Measurements from ENCODE around the gene KLHL22. TPM values are rescaled to one million over a fixed set of nuclear protein-coding genes. Genes with fewer than 3 reads are reported as not detected.
"Not testable (repeated sequence)": the region's sequence is repeated elsewhere in the genome, so short reads cannot be mapped to it uniquely, and the experiment has no call there.

KLHL22 gene
- polyA plus RNA-seq, 3 donors = 27.9 to 40.1 (median 35.8) TPM

DNA sequence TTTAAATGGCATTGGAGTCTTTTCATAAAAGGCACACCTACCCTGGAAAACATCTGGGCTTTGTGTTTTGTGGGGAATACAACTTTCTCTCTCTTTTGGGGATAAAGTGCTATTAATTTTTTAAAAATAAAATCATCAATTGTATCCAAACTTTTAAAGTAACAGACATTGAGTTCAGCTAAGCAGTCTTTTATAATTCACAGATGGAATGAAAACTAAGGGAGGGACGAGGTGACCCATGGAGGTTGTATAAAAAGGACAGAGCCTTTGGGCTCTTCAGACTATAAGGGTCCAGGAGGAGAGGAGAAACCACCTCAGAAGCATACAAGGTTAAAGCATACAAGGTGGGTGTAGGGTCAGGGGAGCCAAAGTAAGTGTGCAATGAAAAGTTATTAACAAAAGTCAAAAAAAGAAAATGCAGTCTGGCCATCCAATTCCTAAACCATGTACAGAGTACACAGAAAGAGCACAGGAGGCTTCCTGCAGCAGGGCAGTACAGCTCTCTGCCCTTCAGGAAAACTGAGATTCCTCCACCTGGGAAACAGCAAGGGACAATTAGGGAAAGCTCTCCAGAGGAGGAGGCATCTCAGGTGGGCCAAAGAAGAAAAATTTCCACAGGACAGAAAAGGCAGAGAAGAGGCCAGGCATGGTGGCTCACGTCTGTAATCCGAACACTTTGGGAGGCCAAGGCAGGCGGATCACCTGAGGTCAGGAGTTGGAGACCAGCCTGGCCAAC is 10.5 kb downstream of the KLHL22 start:
- no peak for DNase-seq (ENCODE audit: extremely low read depth in 1 of 11, low read depth in 9 of 11, low spot score in 4 of 11)

DNA sequence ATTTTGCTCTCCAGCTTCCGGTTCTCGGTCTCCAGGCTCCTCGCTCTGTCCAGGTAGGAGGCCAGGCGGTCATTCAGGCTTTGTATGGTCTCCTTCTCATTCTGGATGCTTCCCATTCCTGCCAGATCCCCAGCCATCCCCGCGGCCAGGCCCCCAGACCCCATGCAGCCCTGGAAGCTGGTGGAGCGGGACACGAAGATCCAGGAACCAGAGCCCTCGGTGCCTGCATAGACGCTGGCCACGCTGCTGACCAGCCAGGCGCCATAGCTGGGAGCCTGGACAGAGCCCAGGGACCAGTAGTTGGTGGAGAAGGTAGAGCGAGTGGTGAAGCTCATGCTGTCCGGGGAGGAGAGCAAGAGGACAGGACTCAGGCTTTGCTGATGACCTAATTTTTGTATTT is 11.8 kb downstream of the KLHL22 start:
- no peak for DNase-seq (ENCODE audit: extremely low read depth in 1 of 11, low read depth in 9 of 11, low spot score in 4 of 11)

DNA sequence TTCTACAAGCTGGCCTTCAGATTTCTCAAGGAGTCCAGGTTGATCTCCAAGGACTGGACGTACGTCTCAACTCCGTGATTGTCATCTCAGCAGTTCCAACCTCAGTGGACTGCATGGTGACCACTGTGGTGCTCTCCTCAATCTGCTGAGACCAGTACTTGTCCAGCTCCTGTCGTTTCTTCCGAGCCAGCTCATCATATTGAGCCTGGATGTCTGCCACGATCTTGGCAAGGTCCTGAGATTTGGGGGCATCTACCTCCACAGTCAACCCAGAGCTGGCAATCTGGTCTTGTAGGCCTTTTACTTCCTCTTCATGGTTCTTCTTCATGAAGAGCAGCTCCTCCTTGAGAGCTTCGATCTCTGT is 12.5 kb downstream of the KLHL22 start:
- not testable (repeated sequence) for DNase-seq (ENCODE audit: extremely low read depth in 1 of 11, low read depth in 9 of 11, low spot score in 4 of 11)

DNA sequence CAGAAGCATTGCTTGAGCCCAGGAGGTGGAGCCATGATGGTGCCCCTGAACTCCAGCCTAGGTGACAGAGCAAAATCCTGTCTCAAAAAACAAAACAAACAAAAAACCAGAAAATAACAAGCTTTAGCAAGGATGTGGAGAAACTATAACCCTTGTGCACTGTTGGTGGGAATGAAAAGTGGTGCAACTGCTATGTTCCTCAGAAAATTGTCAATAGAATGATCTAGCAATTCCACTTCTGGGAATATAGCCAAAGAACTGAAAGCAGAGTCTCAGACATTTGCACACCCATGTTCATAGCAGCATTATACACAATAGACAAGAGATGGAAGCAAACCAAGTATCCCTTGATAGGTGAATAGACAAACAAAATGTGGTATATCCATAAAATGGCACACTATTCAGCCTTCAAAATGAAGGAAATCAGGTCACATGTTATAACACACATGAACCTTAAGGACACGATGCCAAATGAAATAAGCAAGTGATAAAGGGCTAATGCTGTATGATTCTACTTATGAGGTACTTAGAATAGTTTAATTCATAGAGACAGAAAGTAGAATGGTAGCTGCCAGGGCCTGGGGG is 15.9 kb downstream of the KLHL22 start:
- no peak for DNase-seq (ENCODE audit: extremely low read depth in 1 of 11, low read depth in 9 of 11, low spot score in 4 of 11)

DNA sequence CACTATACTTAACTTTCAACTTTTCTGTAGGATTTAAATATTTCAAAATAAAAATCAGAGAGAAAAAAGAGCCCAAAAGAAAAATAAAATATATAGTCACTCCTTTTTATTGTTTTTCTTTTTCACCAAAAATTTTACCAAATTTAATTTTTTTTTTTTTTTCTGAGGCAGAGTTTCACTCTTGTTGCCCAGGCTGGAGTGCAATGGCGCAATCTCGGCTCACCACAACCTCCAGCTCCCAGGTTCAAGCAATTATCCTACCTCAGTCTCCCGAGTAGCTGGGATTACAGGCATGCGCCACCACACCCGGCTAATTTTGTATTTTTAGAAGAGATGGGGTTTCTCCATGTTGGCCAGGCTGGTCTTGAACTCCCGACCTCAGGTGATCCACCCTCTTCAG is 17.5 kb downstream of the KLHL22 start:
- DNase-seq (ENCODE audit: extremely low read depth in 1 of 11, low read depth in 9 of 11, low spot score in 4 of 11) = not testable (repeated sequence)

DNA sequence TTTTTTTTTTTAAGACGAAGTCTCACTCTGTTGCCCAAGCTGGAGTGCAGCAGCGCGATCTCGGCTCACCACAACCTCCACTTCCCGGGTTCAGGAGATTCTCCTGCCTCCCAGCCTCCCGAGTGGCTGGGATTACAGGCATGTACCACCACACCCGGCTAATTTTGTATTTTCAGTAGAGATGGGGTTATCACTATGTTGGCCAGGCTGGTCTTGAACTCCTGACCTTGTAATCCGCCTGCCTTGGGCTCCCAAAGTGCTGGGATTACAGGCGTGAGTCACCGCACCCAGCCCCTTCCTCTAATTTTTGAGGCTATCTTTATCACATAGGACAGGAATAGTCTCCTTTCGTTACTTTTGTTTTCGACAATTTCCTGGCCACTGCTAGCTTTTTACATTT is 20.0 kb downstream of the KLHL22 start:
- DNase-seq (ENCODE audit: extremely low read depth in 1 of 11, low read depth in 9 of 11, low spot score in 4 of 11) = not testable (repeated sequence)

DNA sequence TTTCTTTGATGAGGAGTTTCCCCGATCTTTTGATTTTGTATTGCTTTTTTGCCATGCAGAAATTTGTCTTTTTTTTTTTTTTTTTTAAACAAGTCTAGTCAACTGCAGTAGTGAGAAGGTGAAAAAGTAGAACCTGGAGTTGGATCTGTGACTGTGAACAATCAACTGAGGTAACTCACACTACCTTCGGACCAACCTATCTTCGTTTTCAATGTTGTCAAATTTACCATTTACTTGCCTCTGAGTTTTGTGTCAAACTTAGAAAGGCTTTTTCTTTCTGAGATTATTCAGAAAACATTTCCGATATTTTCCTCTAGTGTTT is 20.5 kb downstream of the KLHL22 start:
- no peak for DNase-seq (ENCODE audit: extremely low read depth in 1 of 11, low read depth in 9 of 11, low spot score in 4 of 11)

DNA sequence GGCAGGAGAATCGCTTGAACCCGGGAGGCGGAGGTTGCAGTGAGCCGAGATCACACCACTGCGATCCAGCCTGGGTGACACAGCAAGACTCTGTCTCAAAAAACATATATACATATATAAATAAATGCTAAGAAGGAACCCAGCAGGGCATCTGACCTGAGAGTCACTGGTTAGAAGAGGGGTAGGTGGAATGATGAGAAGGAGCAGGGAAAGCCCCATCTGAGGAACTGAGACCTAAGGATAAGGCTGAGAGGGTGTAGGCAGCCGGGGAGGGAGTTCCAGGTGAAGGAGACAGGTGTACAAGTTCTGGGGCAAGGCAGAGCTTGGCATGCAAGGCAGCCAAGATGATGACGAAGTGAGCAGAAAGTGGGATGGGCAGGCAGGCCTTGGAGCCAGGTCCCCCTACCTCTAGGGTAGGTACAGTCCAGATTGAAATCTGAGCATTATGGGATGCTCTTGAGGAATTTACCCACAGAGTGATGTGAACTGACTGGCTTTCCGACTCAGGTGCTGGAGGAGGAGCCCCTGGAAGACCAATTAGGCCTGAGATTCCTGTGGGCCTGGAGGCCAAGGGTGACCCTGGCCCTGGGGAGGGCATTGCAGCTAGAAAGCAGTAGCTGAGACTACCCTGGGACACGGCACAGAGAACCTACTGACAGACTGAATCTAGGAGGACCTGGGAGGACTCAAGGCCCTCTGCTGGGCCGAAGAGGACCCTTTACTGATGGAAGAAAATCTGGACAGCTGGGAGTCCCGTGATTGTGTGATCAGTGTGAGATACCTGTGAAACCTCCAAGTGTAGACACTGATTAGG is 22.8 kb downstream of the KLHL22 start:
- no peak for DNase-seq (ENCODE audit: extremely low read depth in 1 of 11, low read depth in 9 of 11, low spot score in 4 of 11)

DNA sequence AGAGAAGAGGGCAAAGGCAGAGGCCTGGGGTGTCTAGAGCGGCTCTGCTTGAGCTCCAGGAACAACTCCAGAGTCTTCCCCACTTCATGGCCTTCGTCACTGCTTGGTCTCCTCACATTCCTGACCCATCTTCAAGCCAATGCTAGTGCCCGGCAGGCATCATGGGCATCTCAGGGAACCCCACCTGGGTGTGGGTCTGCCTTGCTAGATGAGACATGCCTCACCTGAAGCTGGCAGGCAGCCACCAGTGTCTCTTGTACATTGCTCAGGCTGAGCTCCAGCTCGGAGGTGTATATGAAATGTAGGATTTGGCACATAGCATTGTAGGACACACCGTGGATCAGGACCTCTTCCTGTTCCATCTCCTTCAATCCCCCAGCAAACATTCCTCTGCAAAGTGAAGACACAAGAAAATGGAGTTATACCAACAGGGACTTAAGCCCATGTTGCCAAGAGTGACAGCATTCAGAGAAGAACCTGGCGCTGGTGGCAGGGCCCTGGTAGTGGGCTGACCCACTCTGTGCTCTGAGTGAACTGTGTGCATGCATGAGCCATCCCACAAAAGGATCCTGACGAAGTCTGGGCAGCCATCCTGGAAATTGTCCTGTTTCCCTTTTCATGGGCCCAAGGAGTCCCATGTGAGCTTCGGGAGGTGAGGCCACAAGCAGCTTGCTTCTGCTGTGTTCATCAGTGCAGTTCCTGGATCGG is 24.3 kb downstream of the KLHL22 start:
- no peak for DNase-seq (ENCODE audit: extremely low read depth in 1 of 11, low read depth in 9 of 11, low spot score in 4 of 11)

DNA sequence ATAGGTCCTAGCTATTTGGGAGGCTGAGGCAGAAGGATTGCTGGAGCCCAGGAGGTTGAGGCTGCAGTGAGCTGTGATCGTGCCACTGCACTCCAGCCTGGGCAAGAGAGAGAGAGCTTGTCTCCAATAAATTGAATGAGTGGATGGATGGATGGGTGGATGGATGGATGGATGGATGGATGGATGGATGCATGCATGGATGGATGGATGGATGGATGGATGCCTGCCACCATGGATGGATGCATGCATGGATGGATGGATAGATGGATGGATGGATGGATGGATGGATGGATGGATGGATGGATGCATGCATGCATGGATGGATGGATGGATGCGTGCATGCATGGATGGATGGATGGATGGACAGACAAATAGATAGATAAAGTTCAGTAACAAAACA is 25.1 kb downstream of the KLHL22 start:
- not testable (repeated sequence) for DNase-seq (ENCODE audit: extremely low read depth in 1 of 11, low read depth in 9 of 11, low spot score in 4 of 11)

DNA sequence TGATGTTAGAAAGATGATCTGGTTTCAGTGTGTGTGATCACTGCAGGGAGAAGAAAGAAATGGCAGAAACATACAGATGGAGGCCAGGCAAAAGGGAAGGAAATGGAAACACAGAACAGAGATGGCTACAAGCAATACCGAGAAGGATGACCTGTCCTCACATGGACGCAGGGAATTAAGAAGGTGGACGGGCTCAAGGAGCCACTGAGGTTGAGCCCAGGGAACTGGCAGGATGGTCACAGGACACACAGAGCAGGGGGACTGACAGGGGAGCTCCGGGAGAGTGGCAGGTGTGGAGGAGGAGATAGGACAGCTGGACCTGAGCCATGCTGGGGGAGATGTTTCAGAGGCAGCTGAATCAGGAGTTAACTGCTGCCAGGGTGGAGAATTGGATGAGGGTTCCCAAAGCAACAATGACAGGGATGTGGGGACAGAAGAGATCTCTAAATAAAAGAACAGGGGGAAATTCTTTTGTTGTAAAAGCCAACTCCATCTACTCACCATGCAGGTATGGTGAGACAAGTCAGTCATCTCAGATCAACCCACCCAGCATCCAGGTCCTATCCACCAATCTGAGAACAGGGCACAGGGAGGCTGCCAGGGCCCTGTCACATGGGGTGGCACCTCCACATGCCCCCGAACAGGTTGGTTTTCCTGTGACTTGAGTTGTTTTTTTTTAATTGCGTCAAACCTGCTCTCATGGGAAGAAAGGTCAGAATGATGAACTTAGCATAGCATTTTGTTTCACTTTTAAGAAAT is 26.3 kb downstream of the KLHL22 start:
- DNase-seq (ENCODE audit: extremely low read depth in 1 of 11, low read depth in 9 of 11, low spot score in 4 of 11) = no peak

DNA sequence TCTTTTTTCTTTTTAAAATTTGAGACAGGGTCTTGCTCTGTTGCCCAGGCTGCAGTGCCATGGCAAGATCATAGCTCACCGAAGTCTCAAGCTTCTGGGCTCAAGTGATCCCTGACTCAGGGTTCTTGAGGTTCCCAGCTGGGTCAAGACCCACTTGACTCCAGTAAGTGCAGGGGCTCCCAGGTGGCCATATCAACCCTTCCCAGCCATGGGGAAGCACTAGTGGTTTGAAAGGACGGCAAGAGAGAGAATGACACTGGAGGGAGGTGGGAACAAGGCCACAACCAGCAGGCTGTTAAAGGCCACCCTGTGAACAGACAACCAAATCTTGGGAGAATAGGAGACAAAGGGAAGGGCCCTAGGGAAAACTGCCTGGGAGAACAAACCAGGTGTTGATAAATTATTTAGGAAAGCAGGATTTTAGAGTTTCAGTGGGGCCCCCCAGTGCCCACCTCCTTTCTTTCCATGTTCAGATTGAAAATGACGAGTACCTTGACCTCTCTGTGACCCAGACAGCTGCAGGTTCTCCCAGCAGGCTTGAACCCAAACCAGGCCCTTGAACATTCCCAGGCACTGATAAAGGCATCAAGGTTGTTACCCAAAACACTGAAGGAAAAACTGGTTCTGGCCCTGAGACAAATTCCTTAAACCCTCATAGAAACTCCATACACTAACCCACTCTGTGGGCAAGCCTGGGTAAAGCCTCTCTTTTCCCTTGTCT is 28.8 kb downstream of the KLHL22 start:
- no peak for DNase-seq (ENCODE audit: extremely low read depth in 1 of 11, low read depth in 9 of 11, low spot score in 4 of 11)

DNA sequence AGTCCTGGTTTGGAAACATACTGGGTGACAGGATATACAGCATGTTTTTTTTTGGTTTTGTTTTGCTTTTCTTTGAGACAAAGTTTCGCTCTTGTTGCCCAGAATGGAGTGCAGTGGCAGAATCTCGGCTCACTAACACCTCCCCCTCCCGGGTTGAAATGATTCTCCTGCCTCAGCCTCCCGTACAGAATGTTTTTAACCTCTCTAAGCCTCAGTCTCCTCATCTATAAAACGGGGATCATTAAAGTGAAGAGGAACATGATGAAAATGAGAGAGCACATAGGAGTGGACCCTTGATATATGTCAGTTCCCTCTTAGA is 29.9 kb downstream of the KLHL22 start:
- DNase-seq (ENCODE audit: extremely low read depth in 1 of 11, low read depth in 9 of 11, low spot score in 4 of 11) = no peak

DNA sequence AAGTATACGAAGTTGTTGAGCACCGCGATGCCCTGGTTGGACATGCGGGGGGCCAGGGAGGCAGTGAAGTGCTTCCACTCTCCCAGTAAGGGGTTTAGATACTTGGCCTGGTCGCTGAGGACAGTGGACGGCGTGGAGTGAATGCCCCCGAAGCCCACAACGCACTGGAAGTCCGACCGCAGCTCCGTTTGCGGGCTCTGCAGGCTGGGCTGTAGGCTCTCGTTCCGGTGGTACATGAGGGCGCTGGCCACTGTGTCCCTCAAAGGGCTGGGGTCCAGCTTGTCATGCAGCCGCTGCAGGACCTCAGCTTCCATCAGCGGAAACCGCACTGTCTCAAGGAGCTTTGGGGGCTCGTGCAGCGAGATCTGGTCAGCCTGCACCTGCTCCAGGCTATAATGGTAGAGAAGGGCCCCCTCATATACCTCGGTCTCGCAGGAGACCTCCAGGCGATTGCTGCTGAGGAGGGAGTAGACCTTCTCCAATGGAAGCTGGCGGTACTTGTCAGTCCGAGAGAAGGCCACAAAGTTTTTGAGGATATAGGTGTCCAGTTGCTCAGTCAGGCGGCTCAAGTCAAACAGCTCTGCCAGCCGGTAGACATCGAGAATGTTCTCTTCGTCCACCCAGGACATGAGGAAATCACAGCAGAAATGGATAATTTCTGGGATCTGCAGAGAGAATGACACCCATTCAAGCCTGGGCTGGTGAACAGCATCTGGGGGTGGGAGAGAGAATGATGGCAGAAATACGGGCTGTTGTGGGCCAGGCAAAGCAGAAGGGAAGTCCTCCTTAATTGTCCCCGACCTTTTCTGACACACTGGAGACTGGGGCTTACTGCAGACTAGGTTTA is 30.5 kb downstream of the KLHL22 start:
- DNase-seq (ENCODE audit: extremely low read depth in 1 of 11, low read depth in 9 of 11, low spot score in 4 of 11) = no peak

DNA sequence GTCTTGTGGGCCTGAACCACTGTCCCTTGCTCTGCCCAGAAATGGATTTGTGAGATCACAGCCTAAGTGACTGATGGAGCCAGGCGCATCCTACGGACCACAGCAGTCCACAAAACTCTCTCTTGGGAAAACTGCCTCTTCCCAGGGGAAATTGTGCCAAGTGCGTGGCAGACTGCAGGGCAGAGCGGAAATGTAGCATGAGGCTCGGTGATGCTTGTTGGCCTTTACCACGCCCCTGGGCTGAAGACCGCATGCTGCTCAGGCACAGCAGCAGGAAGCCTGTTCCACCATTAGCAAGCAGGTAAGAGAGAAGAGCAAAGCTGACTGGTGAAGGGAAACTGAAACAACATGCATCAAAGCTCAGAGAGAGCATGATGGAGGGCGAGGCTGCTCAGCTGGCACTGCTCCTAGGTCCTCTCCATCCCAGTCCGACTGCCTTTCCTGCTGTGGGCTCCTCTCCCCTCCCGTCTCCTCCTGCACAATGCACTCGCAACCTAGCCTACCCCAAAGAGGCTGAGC is 31.4 kb downstream of the KLHL22 start:
- no peak for DNase-seq (ENCODE audit: extremely low read depth in 1 of 11, low read depth in 9 of 11, low spot score in 4 of 11)

DNA sequence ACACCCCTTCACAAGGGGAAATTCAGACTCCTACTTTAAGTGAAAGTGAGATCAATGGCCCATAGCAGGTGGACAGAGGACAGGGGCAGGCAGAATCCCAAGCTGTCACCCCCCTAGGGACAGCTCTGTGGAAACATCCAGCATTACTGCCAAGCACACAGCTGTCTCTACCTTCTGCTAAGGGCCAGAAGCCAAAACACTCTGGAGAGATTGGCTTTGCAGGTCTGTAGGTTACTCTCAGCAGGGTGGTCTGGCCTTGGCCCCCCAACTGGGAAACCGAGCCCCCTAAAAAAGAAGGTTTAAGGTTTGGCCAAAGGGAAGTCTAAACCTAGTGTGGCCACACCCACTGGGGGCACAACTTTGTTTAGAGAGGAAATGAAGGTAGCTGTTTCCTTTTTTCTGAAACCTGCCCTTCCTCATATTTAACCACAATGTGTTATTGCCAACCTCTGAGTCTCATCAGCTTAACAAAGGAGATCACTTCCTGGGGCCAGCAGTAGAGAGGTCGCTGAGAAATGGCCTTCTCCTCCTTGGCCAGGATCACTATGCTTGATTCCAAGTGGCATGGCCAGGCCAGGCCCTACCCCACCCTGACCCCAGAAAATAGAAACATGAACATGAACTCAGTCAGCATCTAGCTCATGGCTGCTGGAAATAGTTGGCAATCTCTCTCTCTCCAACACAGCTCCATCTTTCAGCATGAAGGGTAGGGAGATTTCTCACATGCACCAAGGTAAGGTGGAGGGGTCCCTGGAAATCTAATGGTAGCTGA is 32.1 kb downstream of the KLHL22 start:
- DNase-seq (ENCODE audit: extremely low read depth in 1 of 11, low read depth in 9 of 11, low spot score in 4 of 11) = no peak

DNA sequence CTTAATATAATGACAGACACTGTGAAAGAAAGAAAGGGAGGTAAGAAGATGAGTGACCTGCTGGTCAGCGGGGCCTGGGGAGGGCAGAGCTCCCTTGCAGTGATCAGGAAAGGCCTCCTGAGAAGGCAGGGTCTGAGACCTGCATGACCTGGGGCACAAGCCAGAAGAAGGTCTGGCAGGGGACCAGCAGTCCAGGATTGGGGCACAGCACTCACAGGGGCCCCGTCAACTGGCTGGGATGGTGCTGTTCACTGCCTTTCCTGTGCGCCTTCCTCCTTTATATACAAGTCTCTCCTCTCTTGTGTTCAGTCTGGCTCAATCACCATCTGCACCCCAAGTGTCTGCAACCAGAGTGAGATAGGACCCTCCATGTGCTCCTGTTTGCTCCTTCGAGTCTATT is 35.7 kb downstream of the KLHL22 start:
- no peak for DNase-seq (ENCODE audit: extremely low read depth in 1 of 11, low read depth in 9 of 11, low spot score in 4 of 11)
